ENCODE data around the gene THAP3.
"Not testable (repeated sequence)": the region's sequence is repeated elsewhere in the genome, so short reads cannot be mapped to it uniquely, and the experiment has no call there.

Gene THAP3

GRCh38 chr1:6591222-6591621, 33.4 kb upstream of the THAP3 start:
- no peak for DNase-seq (ENCODE audit: low spot score)

GRCh38 chr1:6591644-6592043, 33.0 kb upstream of the THAP3 start:
- no peak for DNase-seq (ENCODE audit: low spot score)

- DNase-seq (ENCODE audit: low spot score), result no peak
Observed at GRCh38 chr1:6592441-6592840, 32.2 kb upstream of the THAP3 start.

- no peak for DNase-seq (ENCODE audit: low spot score)
Observed at GRCh38 chr1:6592865-6593593, 31.6 kb upstream of the THAP3 start.

GRCh38 chr1:6593810-6594209, 30.9 kb upstream of the THAP3 start:
- DNase-seq (ENCODE audit: low spot score), result no peak

- no peak for DNase-seq (ENCODE audit: low spot score)
Observed at GRCh38 chr1:6594977-6595740, 29.5 kb upstream of the THAP3 start.

GRCh38 chr1:6596351-6596750, 28.3 kb upstream of the THAP3 start:
- DNase-seq (ENCODE audit: low spot score), result no peak

GRCh38 chr1:6596886-6597776, 27.5 kb upstream of the THAP3 start:
- DNase-seq (ENCODE audit: low spot score), result no peak

GRCh38 chr1:6597777-6598131, 26.9 kb upstream of the THAP3 start:
- DNase-seq (ENCODE audit: low spot score), result no peak

- peak; percentile 46 for DNase-seq (ENCODE audit: low spot score)
Observed at GRCh38 chr1:6599141-6599975, 25.3 kb upstream of the THAP3 start.

GRCh38 chr1:6599991-6600390, 24.7 kb upstream of the THAP3 start:
- not testable (repeated sequence) for DNase-seq (ENCODE audit: low spot score)

- DNase-seq (ENCODE audit: low spot score), result no peak
Observed at GRCh38 chr1:6600410-6601048, 24.1 kb upstream of the THAP3 start.

GRCh38 chr1:6601049-6601922, 23.4 kb upstream of the THAP3 start:
- peak; percentile 39 for DNase-seq (ENCODE audit: low spot score)

- peak; percentile 42 for DNase-seq (ENCODE audit: low spot score)
Observed at GRCh38 chr1:6601923-6602668, 22.6 kb upstream of the THAP3 start.

GRCh38 chr1:6602669-6603237, 21.9 kb upstream of the THAP3 start, which contains the start of gene KLHL21:
TSS of gene KLHL21 (minus strand) at chr1:6602869. CDS start at chr1:6602817, 52 bp downstream.
- DNase-seq (ENCODE audit: low spot score), result peak; percentile 76

GRCh38 chr1:6603238-6603914, 21.3 kb upstream of the THAP3 start:
- peak; percentile 58 for DNase-seq (ENCODE audit: low spot score)

- no peak for DNase-seq (ENCODE audit: low spot score)
Observed at GRCh38 chr1:6603915-6604558, 20.6 kb upstream of the THAP3 start.
